Caco-2 (cell line): ENCODE data around the gene ALOX15B. TPM values are rescaled to one million over a fixed set of nuclear protein-coding genes. Genes with fewer than 3 reads are reported as not detected.

Experiments used
- BruUV-seq: library from RNA; stranded (reverse); fragments of 400-500 nt; replicated peaks from 2 replicates; lab custom pipeline; 2021; lab: Mats Ljungman, UMichigan
- CTCF ChIA-PET: fragments of 300-600 bp; sonication (Branson Sonifier 250); formaldehyde crosslinking; loops from one replicate; lab custom pipeline; 2022; ENCODE audit warnings: antibody characterized with exemption; lab: Charles Lee
- POLR2A ChIA-PET: fragments of 300-600 bp; sonication (Branson Sonifier 250); formaldehyde crosslinking; loops from one replicate; lab custom pipeline; 2022; ENCODE audit warnings: antibody characterized with exemption; lab: Charles Lee
- DNase-seq, 2 experiments: peaks; one replicate each; pipeline versions ENCODE4 v3.0.0 to v3.0.0-alpha.2; 2020 to 2022
- H3K27me3 ChIP-seq: replicated peaks from 2 replicates; pipeline ENCODE4 v1.6.0; 2011; ENCODE audit warnings: low read length; ENCODE audit not compliant: control insufficient read depth, insufficient read depth
- H3K36me3 ChIP-seq: 2 replicates; pipeline ENCODE4 v1.5.1; 2011; ENCODE audit warnings: low read length; ENCODE audit not compliant: control insufficient read depth, insufficient read depth
- H3K4me1 ChIP-seq: fragments of 250-450 bp; sonication (Bioruptor Pico); 2 replicates; pipeline ENCODE4 v1.5.1; 2020; ENCODE audit warnings: mild to moderate bottlenecking
- H3K4me3 ChIP-seq: 2 replicates; pipeline ENCODE4 v1.5.1; 2011; ENCODE audit warnings: low read depth, mild to moderate bottlenecking, control low read depth, low read length
- H3K9me3 ChIP-seq: fragments of 250-450 bp; sonication (Bioruptor Pico); 2 replicates; pipeline ENCODE4 v1.5.1; 2020; ENCODE audit warnings: mild to moderate bottlenecking, moderate library complexity
- H3K27ac Mint-ChIP-seq: one replicate; pipeline ENCODE4 v1.8.0; 2022; ENCODE audit warnings: mixed read lengths; ENCODE audit not compliant: unreplicated experiment
- H3K27me3 Mint-ChIP-seq: one replicate; pipeline ENCODE4 v1.8.0; 2022; ENCODE audit warnings: mixed read lengths; ENCODE audit not compliant: insufficient read depth, unreplicated experiment
- H3K36me3 Mint-ChIP-seq: one replicate; pipeline ENCODE4 v1.8.0; 2022; ENCODE audit warnings: mild to moderate bottlenecking, mixed read lengths; ENCODE audit not compliant: insufficient read depth, unreplicated experiment
- H3K4me1 Mint-ChIP-seq: one replicate; pipeline ENCODE4 v1.8.0; 2022; ENCODE audit warnings: low read depth, mixed read lengths; ENCODE audit not compliant: unreplicated experiment
- H3K4me3 Mint-ChIP-seq: one replicate; pipeline ENCODE4 v1.8.0; 2022; ENCODE audit warnings: mild to moderate bottlenecking, moderate library complexity, mixed read lengths; ENCODE audit not compliant: unreplicated experiment
- H3K9me3 Mint-ChIP-seq: one replicate; pipeline ENCODE4 v1.8.0; 2022; ENCODE audit warnings: mixed read lengths; ENCODE audit not compliant: unreplicated experiment
- CTCF ChIP-seq, 2 experiments: fragments of 200-600 bp in 1 of 2; IDR thresholded peaks; 1 replicate in 1 of 2; 2 replicates in 1 of 2; pipeline versions ENCODE4 v1.5.1 to v1.8.0; 2011 to 2022; ENCODE audit warnings: antibody characterized with exemption in 1 of 2, control low read depth in 1 of 2, inconsistent platforms in 1 of 2, low read depth in 1 of 2, low read length in 1 of 2, mild to moderate bottlenecking in 1 of 2, moderate library complexity in 1 of 2; ENCODE audit not compliant: insufficient read depth in 1 of 2, severe bottlenecking in 1 of 2, unreplicated experiment in 1 of 2
- intact Hi-C: fragments of 100-400 bp; cut with micrococcal nuclease; formaldehyde crosslinking; loops from one replicate; pipeline ENCODE4 v1.10.0; 2022; ENCODE audit not compliant: unreplicated experiment
- total RNA-seq: library from RNA; stranded (reverse); gene quantifications from 2 replicates; pipeline ENCODE4 v1.2.3, GENCODE V29; 2022

Gene ALOX15B
- total RNA-seq, 1 experiment from 2014 or later = not detected

DNA sequence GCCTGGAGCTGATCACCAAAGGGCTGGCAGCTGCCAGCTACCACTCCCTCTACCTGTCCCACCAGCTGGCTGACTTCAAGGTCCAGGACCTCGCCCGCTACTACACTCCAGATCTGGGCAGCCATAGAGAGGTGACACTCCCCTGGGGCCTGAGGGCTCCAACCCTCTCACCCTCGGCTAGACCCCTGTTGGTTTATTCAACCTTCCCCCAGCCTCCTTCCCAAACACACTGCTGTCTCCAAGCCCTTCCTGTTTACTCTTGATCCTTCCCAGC lies 30.7 kb downstream of the ALOX15B start:
- POLR2A ChIA-PET = no interaction called here
- Histone ChIP-seq H3K36me3 (no peaks in the 10 kb centered on the region), H3K9me3 (no peaks in the 10 kb centered on the region), H3K27me3 (no peaks in the 10 kb centered on the region), H3K4me1 (peaks cover 18% of the 10 kb centered on the region), H3K4me3 (no peak overlapping the region)
- no peak for TF ChIP-seq CTCF (IDR thresholded peaks at IDR 0.05; ENCODE audit: insufficient read depth in 1 of 2, low read depth in 1 of 2, low read length in 1 of 2, severe bottlenecking in 1 of 2, unreplicated experiment in 1 of 2)
- intact Hi-C loops = no loop called here
- Mint-ChIP-seq H3K36me3 (no peaks in the 10 kb centered on the region), H3K27ac (no peak overlapping the region), H3K27me3 (peaks cover 5% of the 10 kb centered on the region), H3K4me1 (peaks cover 14% of the 10 kb centered on the region), H3K9me3 (no peaks in the 10 kb centered on the region), H3K4me3 (no peak overlapping the region)
- BruUV-seq = no TSS peak
- DNase-seq = no peak
- CTCF ChIA-PET = interaction anchor here (1.6 to 2.1 kb wide), 2 partner anchors 9 to 50 kb away, joined by 5 to 9 read pairs; no protein-coding TSS in a partner anchor

DNA sequence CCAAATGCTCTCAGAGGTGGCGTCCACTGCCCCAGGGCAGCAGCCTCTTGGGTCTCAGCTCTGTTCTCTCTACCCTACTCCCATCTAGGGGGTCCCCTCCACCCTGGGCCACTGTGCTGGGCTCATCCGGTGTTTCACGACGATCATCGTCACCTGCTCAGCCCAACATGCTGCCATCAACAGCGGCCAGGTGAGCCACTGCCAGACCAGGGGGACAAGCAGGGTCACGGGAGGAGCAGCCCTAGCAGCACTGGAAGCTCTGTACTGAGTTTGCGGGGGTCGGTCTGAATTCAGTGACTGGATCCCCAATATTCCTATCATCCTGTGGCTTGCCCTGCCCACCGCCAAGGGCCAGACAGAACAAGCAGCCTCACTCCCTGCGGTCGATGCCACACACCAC lies 32.6 kb downstream of the ALOX15B start:
- no peak overlapping the region for H3K4me3 Mint-ChIP-seq

DNA sequence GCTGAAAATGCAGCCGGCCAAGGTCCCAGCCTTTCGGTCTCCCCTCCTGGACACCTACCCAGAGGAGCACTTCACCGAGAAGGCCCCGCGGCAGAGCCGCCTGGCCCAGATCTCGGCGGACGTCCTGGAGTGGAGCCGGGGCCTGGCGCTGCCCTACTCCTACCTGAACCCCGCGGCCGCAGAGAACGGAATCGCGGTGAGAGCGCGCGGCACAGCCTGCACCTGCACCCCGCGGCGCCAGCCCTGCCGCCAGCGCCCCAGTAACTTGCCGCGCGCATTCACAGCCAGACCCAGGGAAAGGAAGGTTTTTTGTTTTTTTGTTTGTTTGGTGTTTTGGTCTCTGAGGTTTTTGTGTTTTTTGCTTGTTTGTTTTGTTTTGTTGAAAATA lies 33.5 kb downstream of the ALOX15B start:
- Histone ChIP-seq H3K4me1 (peaks cover 18% of the 10 kb centered on the region), H3K27me3 (no peaks in the 10 kb centered on the region), H3K9me3 (no peaks in the 10 kb centered on the region), H3K36me3 (no peaks in the 10 kb centered on the region), H3K4me3 (no peak overlapping the region)
- peaks cover 14% of the 10 kb centered on the region for H3K4me1 Mint-ChIP-seq
- H3K36me3 Mint-ChIP-seq = no peaks in the 10 kb centered on the region
- no TSS peak for BruUV-seq
- H3K9me3 Mint-ChIP-seq = no peaks in the 10 kb centered on the region
- H3K27me3 Mint-ChIP-seq = peaks cover 10% of the 10 kb centered on the region
- no peak for DNase-seq
- intact Hi-C loops = no loop called here
- no peak overlapping the region for H3K4me3 Mint-ChIP-seq
- POLR2A ChIA-PET = no interaction called here
- CTCF ChIA-PET = no interaction called here
- H3K27ac Mint-ChIP-seq = no peak overlapping the region
- no peak for TF ChIP-seq CTCF (IDR thresholded peaks at IDR 0.05; ENCODE audit: insufficient read depth in 1 of 2, low read depth in 1 of 2, low read length in 1 of 2, severe bottlenecking in 1 of 2, unreplicated experiment in 1 of 2)

More for the DNA sequence above, 32.6 kb downstream of the ALOX15B start:
- no peak for TF ChIP-seq CTCF (IDR thresholded peaks at IDR 0.05; ENCODE audit: insufficient read depth in 1 of 2, low read depth in 1 of 2, low read length in 1 of 2, severe bottlenecking in 1 of 2, unreplicated experiment in 1 of 2)
- Histone ChIP-seq H3K36me3 (no peaks in the 10 kb centered on the region), H3K9me3 (no peaks in the 10 kb centered on the region), H3K27me3 (no peaks in the 10 kb centered on the region), H3K4me3 (no peak overlapping the region), H3K4me1 (peaks cover 18% of the 10 kb centered on the region)
- POLR2A ChIA-PET = no interaction called here
- Mint-ChIP-seq H3K4me1 (peaks cover 14% of the 10 kb centered on the region), H3K27me3 (peaks cover 10% of the 10 kb centered on the region), H3K9me3 (no peaks in the 10 kb centered on the region), H3K27ac (no peak overlapping the region), H3K36me3 (no peaks in the 10 kb centered on the region)
- CTCF ChIA-PET = no interaction called here
- intact Hi-C loops = no loop called here
- no peak for DNase-seq
- no TSS peak for BruUV-seq
